Measurements from ENCODE around the gene NPHP4. TPM values are rescaled to one million over a fixed set of nuclear protein-coding genes. Genes with fewer than 3 reads are reported as not detected.

NPHP4 gene
- total and polyA plus RNA-seq, 9 of the 15 experiments (the other 6 are each of a cell fraction or from before 2014, with no cell fraction given): 0.52 to 26.2 (median 6.7) TPM

GRCh38 chr1:5980314-5981008 lies 11.8 kb downstream of the NPHP4 start (continued):
- TF ChIP-seq ZNF507 (tag; conservative IDR thresholded peaks at IDR 0.05): no peak
- 0 out of 2 replicates have a peak, but pooled peaks have one; percentile 18 for TF ChIP-seq ELF4 (CRISPR knock-in tag; IDR thresholded peaks at IDR 0.05)
- TF ChIP-seq PKNOX1 (IDR thresholded peaks at IDR 0.05): peak; percentile 52
- TF ChIP-seq ZNF23 (CRISPR knock-in tag; IDR thresholded peaks at IDR 0.05): no peak
- TF ChIP-seq BRCA1 (IDR thresholded peaks at IDR 0.05): no peak
- 0 out of 2 replicates have a peak, but pooled peaks have one; percentile 69 for TF ChIP-seq BRCA1 (CRISPR knock-in tag; IDR thresholded peaks at IDR 0.05)
- 0 out of 2 replicates have a peak, but pooled peaks have one; percentile 15 for TF ChIP-seq MYC (IDR thresholded peaks at IDR 0.05; ENCODE audit: low read depth, low read length)
- TF ChIP-seq MYC (CRISPR knock-in tag; IDR thresholded peaks at IDR 0.05; ENCODE audit: borderline replicate concordance, low read depth): no peak
- peak; percentile 57 for TF ChIP-seq ETV1 (tag; conservative IDR thresholded peaks at IDR 0.05; ENCODE audit: low read depth)
- TF ChIP-seq RCOR1 (IDR thresholded peaks at IDR 0.05; ENCODE audit: borderline replicate concordance in 1 of 2, low read depth in 2 of 2, low read length in 2 of 2): peak in 1 of 2 experiments; percentile 11; a peak in 1 of 4 replicates
- TF ChIP-seq ZBTB7A (IDR thresholded peaks at IDR 0.05; ENCODE audit: borderline replicate concordance, control insufficient read depth, low read depth, low read length): no peak
- peak; percentile 21; the same call in 1 of the 2 replicates for TF ChIP-seq REST (IDR thresholded peaks at IDR 0.05; ENCODE audit: borderline replicate concordance)
- no peak for TF ChIP-seq REST (CRISPR knock-in tag; IDR thresholded peaks at IDR 0.05; ENCODE audit: low read depth)
- no peak for TF ChIP-seq HOMEZ (CRISPR knock-in tag; IDR thresholded peaks at IDR 0.05)
- TF ChIP-seq RBFOX2 (IDR thresholded peaks at IDR 0.05; ENCODE audit: low read depth, low read length): 0 out of 2 replicates have a peak, but pooled peaks have one; percentile 21
- peak in 1 of 2 experiments; percentile 70; a peak in 2 of 4 replicates for TF ChIP-seq MAZ (CRISPR knock-in tag; conservative IDR thresholded peaks at IDR 0.05 in 1 of 2, IDR thresholded peaks at IDR 0.05 in 1 of 2)
- no peak for TF ChIP-seq ZNF431 (CRISPR knock-in tag; IDR thresholded peaks at IDR 0.05)
